Globus pallidus (tissue), 1 donor: Measurements from ENCODE around the gene DDX41.

Source experiments
- DNase-seq: peaks from one replicate; pipeline ENCODE4 v3.0.0-alpha.2; 2015; ENCODE audit warnings: low spot score

DDX41 gene

DNA sequence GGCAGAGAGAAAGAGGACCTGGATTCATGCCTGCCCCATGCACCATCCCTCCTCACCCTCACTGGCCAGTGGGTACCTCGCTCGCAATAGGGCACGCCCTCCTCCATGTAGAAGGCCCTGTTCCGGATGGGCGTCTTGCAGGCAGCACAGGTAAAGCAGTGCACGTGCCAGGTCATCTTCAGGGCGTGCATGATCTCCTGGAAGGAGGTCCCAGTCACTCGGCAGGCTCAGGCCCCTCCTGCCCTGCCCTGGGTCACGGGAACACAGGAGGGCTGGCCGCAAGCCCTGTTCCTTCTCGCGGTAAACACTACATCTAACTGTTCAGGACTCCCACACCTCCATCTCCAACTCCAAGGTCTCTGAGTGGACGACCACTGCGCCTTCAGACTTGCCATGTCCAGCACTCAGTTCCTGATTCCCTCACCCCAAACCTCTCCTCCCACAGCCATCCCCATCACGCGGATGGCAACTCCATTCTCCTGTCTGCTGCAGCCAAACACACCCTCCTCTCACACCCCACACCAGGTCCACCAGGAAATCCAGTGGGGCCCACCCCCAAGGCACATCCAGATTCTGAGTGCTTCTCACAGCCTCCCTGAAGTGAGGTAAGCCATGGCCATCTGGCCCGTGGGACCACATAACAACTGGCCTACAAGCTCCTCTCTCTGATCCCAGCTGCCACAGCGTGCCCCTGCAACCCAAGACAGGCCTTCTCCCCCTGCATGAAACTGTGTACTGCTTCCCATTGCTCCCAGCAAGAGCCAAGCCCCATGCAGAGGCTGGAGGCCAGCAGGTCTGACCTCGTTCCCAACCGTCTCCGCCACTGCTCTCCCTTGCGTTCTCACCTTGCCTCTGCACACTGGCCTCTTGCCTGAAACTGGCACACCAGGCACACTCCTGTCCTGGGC is 32.5 kb downstream of the DDX41 start:
- no peak for DNase-seq

DNA sequence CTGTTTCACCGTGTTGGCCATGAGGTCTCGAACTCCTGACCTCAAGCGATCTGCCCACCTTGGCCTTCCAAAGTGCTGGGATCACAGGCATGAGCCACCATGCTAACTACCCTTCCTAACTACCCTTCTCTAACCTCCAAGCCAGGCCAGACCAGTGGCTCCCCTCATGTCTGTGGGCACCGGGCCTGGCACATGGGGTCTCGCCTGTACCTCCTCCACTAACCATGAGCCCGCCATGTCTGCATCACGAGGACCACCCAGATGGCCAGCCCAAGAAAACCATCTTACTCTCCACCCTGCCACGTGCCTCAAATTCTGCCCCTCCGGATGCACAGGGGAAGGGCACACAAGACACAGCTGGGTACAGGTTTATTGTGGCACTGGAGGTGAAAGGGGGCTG is 33.7 kb downstream of the DDX41 start:
- DNase-seq = no peak

DNA sequence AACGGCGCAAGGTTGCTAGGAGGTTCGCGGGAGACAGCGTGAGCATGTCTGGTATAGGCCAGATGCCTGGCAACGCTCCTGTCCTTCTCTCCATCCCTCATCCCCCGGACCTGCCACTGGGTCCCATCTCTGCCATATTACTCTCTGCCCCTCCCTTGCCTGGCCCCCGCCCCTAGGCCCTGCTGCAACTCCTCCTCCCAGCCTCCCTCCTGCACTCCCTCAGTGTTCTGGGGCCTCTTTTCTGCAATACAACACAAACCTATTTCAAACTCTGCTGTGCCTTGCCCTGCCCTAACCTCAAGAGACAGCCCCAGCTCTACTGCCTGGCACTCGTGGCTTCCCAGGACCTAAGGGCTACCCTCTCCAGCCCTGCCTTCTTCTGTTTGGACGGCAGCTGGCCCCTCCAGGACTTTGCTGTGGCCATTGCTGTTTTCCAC is 34.4 kb downstream of the DDX41 start:
- DNase-seq = no peak

DNA sequence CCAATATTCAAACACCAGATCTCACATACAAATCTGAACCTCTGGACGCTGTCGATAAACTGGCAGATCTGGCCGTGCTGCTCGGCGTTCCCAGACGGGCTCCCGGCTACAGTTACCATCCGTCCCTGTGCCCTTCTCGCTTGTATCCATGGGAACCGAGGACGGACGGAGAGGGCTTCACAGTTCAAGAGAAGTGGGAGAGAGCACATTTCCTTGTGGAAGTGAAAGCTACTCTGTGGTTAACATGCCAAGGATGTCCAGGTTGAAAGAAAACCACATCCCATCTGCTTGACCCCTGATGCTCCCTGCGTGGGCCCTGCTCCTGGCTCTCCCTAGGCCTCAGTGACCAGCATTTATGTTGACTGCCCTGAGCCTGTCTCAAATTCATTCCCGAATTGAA is 37.0 kb downstream of the DDX41 start:
- no peak for DNase-seq

DNA sequence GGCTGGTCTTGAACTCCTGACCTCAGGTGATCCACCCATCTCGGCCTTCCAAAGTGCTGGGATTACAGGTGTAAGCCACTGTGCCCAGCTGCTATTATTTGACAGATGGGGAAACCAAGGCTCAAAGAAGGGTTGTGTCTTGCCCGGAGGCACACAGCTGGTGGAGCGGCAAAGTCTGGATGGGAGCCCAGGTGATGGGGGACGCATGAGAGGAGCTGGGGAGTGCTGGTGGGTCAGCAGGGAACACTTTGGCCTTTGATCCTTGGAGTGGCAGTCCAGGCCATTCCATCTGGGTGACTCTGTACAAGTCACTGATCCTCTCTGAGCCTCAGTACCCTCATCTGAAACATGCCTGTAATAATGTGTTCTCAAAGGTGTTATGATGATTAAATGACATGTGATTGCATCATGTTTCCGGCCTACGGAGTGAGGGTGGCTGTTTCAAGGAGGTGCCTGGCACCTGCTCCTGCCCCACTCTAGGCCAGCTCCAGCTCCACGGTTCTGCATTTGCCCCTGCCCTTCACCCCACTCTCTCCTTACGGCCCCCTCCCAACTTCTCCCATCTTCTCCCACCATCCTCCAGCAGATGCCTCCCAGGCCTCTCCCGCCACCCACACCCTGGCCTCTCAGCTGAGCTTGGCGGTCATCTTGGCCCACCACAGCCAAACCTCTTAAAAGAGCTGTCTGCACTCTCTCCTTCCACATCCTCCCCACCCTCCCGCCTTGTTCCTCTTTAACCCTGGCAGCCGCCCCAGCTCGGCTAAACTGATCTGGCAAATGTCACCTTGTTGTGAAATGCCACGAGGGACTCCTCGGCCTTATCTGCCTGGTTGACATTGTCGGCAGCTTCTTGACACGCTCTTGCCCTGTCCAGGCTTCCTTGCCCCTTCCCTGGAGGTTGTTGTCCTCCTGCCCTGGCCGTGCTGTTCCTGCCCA is 37.8 kb downstream of the DDX41 start:
- DNase-seq = no peak

DNA sequence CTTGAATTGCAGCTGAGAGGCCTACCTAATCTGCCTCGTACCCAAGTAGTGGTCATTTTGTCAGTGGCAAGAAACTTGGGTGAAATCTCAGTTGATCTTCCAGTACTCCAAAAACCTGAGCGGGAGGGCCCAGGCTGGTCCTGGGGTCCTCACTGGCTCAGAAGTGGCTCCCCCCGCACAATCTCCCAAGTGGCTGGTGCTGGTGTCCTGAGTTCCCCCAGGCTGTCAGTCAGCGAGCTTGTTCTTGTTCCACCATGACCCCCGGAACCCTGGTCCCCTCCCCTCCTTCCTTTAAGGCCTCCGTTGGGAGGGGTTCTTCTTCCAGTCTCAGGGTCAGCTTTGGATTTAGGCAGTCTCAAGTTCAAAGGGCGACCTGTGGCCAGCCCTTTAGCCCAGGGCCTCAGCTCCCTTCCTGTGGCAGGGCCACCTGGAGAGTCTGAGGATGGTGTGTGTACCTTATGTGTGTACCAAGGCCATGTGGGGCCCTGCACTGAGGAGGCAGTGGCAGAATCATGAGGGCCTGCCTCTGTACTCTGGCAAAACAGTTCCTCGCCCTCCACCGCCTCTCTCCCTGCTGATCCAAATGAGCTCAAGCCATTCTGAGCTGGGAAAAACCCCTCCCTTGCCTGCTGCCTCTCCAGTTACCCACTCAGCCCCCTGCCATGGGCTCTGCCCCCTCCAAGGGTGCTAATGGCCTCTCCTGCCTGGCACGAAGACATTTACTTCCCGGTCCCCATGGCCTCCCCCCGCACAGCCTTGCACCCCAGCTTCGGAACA is 38.9 kb downstream of the DDX41 start:
- DNase-seq = no peak

DNA sequence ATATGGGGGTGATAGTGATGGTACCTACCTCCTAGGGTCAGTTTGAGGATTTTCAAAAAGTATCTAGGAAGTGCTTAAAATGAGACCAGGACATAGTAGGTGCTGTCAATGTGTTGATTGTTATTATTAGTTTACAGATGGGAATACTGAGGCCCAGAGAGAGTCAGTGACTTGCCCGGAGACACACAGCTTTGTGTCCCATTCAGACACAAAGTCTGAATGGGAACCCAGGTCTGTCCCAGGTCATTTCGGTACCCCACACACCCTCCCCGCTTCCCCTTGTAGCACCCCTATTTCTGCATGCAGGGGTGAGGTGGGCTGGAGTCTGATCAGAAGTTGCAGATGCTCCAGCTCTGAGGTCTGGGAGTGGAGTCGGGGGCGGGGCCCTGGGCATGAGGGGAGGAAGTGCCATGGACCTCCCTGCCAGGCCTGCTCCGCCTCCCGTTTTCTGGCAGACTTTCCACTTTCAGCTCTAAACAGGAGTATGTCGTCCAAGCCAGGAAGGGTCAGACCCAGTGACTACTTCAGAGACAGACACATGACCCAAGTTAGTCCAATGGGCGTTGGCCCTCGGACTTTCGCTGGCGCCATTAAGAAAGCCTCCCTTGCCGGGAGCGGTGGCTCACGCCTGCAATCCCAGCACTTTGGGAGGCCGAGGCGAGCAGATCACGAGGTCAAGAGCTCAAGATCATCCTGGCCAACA is 40.1 kb downstream of the DDX41 start:
- DNase-seq = no peak

DNA sequence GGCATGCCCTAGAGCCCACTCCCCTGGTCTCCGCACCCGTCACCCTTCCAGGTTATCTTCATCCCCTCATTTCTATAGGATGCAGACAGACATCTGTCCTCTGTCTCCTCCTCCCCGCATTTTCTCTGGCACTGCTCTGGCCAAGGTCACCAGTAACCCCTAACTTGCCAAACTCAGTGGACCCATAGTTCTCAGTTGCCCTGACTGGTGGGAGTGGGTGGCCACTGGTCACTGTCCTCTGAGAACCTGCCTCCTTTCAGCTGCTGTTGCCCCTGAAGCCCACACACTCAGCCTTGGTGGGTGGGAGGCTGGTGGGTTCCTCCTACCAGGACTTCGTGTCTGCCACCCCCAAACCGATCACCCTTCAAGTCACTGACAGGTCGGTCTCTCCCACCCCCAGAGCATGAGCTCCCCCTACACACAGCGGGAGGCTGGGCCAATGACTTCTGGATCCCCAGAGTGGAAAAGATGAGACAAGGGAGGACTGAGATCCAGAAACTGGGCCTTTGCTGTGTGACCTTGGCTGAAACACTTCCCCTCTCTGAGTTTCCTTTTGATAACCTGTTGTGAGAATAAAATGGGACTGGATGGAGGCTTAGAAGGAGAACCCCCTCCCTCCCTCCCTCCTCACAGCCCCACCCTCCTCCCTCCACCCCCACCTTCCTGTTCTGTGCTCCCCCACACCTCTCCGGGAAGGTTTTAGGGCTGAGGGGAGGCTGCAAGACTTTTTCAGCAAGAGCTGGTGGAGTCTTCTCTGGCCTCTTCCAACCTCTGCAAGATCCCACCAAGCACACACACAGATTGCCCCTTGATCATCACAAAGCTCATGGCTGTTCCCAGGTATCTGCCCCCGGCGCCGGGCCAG is 41.0 kb downstream of the DDX41 start:
- no peak for DNase-seq

DNA sequence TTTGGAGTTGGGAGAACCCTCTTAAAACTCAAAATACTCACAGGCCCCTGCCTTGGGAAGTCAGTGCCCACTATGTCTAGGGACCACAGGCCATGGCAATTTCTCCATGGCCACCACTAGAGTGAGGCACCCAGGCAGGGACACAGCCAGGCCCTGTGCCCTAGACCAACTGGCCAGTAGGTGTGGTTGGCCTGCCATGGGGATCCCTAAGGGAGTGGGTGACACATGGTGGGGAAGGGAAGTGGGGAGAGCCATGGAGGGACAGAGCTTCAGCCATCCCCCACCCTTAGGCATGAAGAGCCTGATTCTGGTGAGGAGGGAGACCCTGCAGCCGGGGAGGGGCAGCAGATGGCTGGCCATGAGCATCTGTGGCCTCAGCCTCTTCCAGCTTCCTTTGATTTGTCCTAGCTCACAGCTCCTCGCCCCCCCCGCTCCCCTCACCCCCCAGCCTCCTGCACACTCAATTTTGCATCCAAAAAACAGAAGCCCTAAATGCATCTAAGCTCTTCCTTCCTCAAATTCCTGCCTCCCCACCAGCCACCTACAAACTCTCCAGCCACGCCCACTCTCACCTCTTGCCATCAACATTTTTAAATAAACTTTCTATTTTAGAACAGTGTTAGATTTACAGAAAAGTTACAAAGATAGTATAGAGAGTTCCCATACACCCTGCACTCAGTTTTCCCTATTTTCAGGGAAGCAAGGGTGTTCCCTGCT is 41.8 kb downstream of the DDX41 start:
- DNase-seq = no peak

DNA sequence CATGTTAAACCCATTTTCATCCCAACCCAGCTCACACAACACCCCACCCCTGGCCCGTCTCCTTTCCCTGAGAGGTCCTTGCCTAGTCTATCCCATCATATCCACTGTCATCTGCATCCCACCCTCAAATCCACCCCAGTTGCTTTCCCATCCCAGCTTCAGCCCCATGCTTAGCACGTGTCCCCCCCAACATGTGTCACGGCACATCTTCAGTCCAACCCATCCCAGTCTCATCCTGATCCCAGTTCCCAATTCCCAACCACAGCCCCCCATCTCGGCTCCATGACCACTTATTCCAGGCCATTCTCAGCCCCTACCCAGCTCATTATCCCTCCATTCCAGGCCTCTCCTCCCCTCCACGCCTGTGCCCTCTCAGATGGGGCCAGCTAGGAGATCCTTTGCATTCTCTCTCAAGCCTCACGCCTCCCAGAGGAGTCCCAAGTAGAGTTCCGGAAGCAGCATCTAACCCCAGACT is 42.7 kb downstream of the DDX41 start:
- no peak for DNase-seq

DNA sequence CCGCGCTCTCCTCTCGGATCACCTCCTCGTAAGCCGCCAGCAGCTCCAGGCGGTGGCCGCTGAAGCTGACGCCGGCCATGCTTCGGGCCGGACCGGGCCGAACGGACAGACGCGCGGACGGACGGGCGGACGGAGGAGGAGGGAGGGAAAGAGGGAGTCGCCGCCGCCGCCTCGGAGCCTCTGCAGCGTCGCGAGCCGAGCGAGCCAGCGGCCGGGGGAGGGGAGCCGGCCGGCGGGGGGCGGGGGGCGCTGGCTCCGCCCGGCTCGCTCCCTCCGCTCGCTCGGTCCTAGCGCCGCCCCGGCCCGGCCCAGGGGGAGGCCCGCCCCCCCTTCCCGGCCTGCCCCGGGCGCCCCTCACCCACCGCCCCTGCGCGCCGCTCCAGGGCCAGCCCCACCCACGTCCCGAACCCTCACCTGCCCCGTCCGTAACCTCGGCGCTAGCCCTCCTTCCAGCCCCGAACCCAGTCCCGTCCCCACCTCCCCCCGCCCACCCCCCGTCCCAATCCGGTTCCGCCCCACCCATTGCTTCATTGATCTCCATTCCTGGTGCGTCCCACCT is 43.2 kb downstream of the DDX41 start, which contains the start of gene DBN1:
Gene DBN1, minus strand, starts transcription at position 192 of the 559 bp plus-strand sequence. Its CDS starts 113 bp downstream, at position 79.
- DNase-seq = no peak

DNA sequence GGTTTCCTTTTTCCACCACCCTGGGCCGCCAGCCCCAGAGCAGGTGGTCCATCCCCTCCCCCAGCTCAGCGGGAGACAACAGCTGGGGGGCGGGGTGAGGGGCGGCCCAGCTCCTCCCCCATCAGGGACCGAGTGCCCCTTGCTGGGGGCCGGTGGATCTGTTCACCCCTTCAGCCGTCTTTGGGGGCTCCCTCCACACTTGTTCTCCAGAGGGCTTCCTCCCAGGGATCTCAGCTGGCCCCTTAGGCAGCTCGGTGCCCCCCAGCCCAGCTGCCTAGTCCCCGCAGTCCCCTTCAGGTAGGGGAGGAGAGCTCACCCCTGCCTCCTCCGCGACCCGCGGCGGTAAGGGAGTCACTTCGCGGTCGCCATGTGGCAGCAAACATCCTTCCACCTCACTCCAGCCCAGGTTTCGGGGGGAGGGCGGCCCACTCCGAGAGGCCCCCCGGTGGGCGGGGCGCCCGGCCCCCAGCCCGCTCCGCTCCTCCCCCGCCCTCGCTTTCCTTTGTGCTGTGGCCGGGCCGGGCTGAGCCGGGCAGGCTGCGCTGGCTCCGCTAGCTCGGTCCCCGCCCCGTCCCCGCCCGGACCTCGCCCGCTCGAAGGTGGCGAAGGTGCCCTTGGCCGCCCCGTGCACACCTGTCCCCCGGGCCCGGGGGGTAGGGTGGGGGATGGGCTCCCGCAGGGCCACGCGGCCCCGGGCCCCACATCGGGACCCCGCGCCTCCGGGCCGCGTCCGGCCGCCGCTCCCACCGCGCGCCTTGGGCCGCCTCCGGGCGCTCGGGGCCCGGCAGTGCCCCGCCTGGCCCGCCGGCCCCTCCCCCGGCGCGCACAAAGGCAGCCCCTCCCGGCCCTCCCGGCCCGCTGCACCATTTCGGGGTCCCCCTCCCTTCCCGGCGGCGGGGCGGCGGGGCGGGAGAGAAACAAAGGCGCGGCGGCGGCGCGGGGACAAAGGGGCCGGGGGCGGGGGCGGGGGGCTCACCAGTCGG is 44.0 kb downstream of the DDX41 start:
- no peak for DNase-seq

DNA sequence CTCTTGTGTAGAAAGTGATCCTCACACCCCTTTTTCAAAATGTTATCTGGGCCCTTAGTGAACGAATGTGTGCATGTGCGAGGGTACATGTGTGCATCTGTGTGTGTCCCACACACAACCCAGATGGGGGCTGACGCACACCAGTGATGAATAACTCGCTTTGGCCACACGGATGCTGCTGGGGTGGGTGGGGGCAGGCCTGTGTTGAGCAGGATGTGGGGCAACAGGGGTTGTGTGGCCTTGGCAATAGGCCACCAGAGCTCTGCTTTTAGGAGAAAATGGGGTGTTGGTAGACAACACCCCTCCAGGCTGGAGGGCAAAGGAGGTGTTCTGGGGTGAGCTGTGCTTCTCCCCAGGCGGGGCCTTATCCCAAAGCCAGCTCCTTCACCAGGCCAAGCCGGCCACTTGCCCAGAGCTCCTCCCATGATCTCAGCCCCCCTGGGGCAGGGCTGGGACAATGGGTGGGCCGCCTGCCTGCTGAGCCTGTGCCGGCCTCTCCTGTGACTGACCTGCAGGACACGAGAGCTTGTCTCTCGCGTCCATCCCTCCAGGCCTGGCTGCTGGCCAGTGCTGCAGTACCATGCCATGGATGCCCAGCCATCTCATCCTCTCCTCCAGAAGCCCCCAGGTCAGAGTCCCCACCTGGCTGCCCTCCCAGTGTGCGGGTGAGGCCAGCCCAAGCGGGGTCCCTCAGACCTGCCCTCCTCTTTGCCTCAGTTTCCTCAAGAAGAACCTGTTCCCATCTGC is 45.0 kb downstream of the DDX41 start:
- DNase-seq = no peak

DNA sequence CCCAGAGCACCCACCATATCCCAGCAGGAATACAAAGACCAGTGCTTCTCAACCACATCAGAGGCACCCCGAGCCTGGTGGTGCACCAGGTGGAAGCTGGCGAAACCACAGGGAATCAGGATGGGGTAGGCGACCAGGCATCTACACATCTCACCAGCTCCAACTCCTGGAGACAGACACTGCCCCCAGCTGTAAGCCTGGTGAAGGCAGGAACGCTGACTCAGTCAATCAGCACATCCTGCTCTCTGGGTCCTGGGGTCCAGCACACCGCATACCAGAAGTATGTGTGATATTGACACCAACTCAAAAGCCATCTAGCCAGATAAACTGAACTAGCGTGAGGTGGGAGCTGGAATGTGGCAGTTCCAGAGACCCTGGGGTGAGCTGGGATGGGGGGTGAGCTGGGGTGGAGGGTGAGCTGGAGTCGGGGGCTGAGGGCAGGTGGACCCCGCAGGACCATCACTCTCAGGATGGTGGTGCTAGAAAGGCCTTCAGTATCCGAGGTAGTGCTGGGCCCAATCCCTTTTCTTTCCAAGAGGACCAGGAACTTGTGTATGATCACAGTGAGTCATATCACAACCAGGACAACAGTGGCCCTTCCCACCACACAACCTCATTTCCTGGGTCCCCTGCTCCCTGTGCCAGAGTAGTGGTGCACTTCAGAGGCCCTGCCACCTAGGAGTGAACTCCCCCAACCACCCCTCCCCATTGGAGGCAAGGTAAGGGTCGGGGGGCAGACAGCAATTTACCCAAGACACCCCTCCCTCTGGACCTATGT is 45.8 kb downstream of the DDX41 start:
- no peak for DNase-seq

DNA sequence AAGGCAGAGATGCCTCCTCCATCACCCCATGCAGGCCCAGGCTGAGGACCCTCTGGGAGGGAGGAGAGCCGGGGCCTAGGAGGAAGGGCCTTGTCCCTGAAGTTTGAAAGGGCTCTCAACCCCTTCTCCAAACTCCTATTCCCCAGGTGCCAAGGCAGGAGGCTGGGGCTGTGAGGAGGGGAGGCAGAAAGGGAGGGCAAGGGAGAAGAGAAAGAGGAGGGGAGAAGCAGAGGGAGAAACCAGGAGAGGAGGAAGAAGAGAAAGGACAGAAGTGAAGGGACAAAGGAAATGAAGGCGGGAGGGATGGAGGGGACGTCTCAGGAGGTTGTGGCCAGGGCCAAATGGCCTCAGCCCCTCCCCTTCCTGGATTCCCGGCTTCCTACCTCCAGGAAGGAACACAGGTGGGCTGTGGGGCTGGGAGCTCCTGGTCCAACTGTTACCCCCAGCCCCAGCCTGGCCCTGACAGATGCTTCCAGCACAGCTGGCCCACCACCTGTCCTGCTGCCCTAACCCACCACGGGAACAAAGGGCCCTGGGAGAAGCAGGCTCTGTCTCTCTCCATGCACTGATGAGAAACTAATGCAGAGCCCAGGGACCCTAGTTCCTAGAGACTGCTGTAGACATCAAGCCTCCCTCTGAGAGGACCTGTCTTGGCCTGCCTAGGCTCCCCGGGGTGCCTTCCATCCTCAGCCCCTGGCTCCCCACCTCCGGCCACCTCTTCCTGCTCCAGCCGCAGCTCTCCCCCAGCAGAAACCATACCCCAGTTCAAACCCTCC is 46.8 kb downstream of the DDX41 start:
- no peak for DNase-seq
